GM19467 (cell line): Measurements from ENCODE around the gene MMS19.
A peak's percentile ranks its signal among the peaks of the same experiment; 100 is the strongest.

Experiments used
- ATAC-seq: cut with Tn5 transposase; IDR thresholded peaks from one replicate; pipeline ENCODE4 v1.9.1; 2021; ENCODE audit warnings: mild to moderate bottlenecking, moderate library complexity; ENCODE audit not compliant: unreplicated experiment

MMS19 gene

DNA sequence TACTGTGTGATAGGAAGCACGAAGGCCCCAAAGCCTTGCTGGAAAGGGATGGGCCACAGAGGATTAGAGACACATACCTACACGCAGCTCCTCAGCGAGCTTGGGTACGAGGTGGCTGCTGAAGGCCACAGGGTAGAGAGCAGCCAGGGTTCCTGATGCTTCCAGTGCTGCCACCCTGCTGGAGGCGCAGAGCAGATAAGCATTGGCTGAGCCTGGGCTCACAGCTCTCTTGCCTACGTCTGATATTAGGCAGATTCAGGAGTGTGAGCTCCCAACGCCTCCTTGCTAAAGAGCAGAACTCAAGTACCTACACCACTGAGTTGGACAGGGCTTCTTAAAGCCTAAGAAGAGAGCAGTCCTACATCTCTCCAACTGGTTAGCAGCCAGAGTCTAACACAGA is 32.2 kb downstream of the MMS19 start:
- ATAC-seq: no peak

- no peak for ATAC-seq
Observed at GRCh38 chr10:97464226-97464625, 34.0 kb downstream of the MMS19 start.

DNA sequence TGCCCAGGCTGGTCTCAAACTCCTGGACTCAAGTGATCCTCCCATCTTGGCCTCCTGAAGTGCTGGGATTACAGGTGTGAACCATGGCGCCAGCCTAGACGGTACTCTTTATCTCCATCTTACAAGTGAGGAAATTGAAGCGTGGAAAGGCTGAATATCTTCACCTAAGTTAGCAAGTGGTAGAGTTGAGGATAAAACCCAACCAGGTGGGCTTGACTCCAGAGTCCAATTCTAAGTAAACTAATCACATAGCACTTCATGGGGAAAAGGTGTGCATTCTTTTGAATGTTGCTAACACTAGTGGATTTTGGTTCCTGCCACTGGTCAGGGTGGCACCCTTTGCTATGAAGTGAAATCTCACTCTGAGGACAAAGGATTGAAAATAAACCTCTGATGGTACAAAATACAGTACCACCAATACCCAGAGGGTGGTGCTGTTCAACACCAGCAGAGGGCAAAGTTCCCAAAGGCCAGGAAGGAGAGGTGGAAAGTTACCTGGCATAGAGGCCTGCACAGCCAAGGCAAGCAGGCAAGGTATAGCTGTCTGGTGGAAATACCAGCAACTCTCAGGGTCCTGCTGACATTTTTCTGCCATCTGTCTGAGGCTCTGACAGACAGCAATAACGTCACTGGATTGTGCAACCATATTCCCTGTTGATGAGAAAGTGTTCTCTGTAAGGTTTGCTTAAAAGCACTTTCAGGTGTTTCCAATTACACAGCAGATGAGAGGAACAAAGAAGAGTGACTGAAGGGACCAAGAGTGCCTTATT is 34.7 kb downstream of the MMS19 start:
- no peak for ATAC-seq

DNA sequence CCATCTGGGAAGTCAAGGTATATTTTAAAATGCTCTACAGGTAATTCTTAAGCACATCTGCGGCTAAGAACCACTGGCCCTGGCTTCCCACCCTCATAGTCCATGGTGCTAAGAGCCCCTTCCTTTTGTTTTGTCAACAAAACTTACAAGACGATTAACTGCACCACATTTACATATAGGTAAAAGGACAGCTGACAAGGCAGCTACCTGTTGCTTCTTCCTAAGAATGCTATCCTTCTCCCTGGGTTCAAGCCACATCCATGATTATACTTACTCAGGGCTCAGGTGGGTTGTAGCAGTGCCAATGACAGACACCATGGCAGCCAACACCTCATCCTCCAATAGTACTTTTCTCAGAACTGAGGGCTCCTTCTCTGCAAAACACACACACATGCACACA is 35.9 kb downstream of the MMS19 start:
- ATAC-seq: no peak

DNA sequence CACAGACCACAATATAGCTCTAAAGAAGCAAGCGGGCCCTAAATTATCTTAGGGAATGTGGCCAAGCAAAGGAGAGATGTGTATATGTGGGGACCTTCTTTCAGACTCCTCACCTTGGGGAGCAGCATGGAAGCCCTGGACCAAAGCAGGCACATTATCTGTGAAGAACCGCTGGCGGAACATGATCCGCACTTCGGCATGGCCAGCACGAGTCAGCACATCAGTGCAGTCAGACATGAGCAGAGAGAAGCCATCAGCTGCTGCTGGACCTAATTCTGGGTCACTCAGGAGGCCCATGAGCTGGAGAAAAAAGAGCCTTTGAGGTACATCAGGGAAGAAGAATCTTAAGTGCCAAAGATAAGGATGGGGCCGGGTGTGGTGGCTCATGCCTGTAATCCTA is 38.3 kb downstream of the MMS19 start:
- no peak for ATAC-seq

- ATAC-seq: no peak
Observed at GRCh38 chr10:97459111-97459510, 39.1 kb downstream of the MMS19 start.

GRCh38 chr10:97456686-97457065 is 41.5 kb downstream of the MMS19 start:
- ATAC-seq: no peak

DNA sequence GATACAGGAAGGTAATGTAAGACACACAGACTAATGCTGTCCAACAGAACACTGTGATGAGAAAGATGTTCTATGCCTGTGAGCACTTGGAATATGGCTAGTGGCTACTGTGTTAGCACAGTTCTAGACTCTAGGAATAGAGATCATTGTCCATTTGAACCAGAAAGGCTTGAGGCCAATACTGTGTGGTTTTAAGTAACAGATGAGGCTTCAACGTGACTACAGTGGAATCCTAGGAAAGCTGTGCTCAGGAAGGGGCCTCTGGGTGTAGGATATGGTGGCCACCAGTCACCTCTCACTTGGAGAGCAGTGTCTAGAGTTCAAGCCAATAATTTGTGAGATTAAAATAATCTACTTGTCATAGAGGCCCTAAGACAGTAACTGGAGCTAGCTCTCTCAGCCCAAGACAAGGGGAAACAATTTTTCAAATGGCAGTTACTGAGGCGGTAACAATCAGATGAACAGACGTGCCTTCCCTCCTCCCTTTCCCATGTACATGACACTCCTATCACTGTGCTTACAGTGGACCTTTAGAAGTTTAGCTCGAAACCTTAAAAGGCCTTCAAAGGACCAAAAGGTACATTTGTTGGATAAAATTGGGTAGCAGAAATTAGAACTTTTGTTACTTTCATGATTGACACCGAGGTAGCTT is 42.1 kb downstream of the MMS19 start:
- ATAC-seq: no peak

GRCh38 chr10:97454330-97455036 is 43.7 kb downstream of the MMS19 start:
- no peak for ATAC-seq

DNA sequence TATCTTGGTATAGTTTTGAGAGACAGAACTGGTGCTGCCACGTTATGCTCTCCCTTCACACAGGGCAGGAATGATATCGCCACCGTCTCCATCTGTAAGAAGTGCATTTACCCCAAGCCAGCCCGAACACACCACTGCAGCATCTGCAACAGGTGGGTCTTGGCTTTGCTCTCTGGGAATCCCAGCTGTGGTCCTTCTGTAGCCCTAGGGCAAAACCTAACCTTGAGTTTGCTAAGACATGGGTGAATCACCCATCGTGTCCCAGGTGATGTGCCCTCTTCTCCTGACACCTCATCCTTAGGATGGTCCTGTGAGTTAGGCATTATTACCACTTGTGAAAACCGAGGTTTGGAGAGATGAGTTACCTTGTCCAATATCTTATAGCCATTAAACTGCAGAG is 45.9 kb downstream of the MMS19 start:
- no peak for ATAC-seq

- ATAC-seq: no peak
Observed at GRCh38 chr10:97451605-97452004, 46.6 kb downstream of the MMS19 start.

DNA sequence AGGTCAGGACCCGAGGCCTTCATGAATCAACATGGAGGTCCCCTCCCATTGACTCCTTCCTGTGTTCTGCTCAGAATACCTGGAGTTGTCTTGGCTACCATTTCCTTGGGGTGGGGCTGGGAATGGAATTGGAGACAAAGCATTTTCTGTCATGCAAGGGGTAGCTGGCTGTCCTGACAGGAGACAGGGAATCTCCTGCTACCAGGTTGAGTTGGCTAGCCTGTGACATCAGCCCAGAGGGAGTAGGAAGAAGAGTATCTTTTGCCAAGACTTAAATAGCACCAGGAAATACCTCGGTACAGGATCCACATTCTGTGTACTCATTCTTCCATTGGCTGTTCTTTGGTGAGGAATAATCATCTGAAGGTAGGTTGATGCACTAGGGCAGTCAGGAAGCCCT is 47.4 kb downstream of the MMS19 start:
- no peak for ATAC-seq

GRCh38 chr10:97445722-97446639 is 52.2 kb downstream of the MMS19 start, which contains the start of the genes EXOSC1 and ZDHHC16:
TSS of gene EXOSC1 (minus strand) at chr10:97446006. CDS start at chr10:97445985, 21 bp downstream.
TSS of gene ZDHHC16 (plus strand) at chr10:97446175. CDS start at chr10:97451676, 5,501 bp downstream.
- ATAC-seq: peak; percentile 96

GRCh38 chr10:97445357-97445721 is 52.9 kb downstream of the MMS19 start:
- ATAC-seq: no peak

DNA sequence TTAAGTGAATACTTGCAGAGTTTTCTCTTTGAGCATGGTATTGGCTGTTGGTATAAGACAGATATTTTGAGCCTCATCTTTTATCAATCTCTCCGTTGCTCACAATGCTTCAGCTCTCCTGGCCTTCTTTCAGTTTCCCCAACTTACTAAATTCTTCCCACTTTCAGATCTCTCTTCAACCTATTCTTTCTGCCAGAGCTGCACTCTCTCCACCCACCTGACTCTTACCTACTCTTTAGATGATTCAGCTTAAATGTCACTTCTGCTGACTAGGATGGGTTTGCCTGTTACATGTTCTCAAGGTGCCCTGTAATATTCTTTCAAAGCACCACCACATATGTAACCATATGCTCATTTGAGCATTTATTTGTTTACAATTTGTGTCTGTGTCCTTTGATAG is 54.0 kb downstream of the MMS19 start:
- ATAC-seq: no peak

GRCh38 chr10:97442277-97442676 is 55.9 kb downstream of the MMS19 start:
- ATAC-seq: no peak

- ATAC-seq: no peak
Observed at GRCh38 chr10:97435211-97435610, 63.0 kb downstream of the MMS19 start.

- ATAC-seq: no peak
Observed at GRCh38 chr10:97434557-97434956, 63.7 kb downstream of the MMS19 start.

- no peak for ATAC-seq
Observed at GRCh38 chr10:97434055-97434454, 64.2 kb downstream of the MMS19 start.

GRCh38 chr10:97428572-97428981 is 69.6 kb downstream of the MMS19 start:
- no peak for ATAC-seq
